Measurements from ENCODE around the gene FAM200C. TPM values are rescaled to one million over a fixed set of nuclear protein-coding genes. Genes with fewer than 3 reads are reported as not detected.

FAM200C gene
- total and polyA plus RNA-seq, 9 donors, result 4.8 to 14.3 (median 8.0) TPM

- no peak for DNase-seq
- Histone ChIP-seq H3K4me1 (ENCODE audit: insufficient read depth) (no peaks in the 10 kb centered on the region), H3K4me3 (no peak overlapping the region), H3K27ac (no peak overlapping the region), H3K9me3 (no peaks in the 10 kb centered on the region), H3K27me3 (no peaks in the 10 kb centered on the region), H3K36me3 (no peaks in the 10 kb centered on the region)
- WGBS, 3 donors, result 26 to 35% (median 33%) methylated on average over 9 of the region's 9 CpGs
- TF ChIP-seq, protein P1, sequence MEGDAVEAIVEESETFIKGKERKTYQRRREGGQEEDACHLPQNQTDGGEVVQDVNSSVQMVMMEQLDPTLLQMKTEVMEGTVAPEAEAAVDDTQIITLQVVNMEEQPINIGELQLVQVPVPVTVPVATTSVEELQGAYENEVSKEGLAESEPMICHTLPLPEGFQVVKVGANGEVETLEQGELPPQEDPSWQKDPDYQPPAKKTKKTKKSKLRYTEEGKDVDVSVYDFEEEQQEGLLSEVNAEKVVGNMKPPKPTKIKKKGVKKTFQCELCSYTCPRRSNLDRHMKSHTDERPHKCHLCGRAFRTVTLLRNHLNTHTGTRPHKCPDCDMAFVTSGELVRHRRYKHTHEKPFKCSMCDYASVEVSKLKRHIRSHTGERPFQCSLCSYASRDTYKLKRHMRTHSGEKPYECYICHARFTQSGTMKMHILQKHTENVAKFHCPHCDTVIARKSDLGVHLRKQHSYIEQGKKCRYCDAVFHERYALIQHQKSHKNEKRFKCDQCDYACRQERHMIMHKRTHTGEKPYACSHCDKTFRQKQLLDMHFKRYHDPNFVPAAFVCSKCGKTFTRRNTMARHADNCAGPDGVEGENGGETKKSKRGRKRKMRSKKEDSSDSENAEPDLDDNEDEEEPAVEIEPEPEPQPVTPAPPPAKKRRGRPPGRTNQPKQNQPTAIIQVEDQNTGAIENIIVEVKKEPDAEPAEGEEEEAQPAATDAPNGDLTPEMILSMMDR (IDR thresholded peaks at IDR 0.05), result no peak
- TF ChIP-seq EP300 (IDR thresholded peaks at IDR 0.05), result no peak
- TF ChIP-seq POLR2A (IDR thresholded peaks at IDR 0.05), result no peak
- intact Hi-C loops (cut with DNase I), result no loop called here
Measured at GRCh38 chr5:160434022-160434531, 34.2 kb upstream of the FAM200C start.

- intact Hi-C loops (cut with DNase I), result no loop called here
- Histone ChIP-seq H3K27me3 (no peaks in the 10 kb centered on the region), H3K27ac (no peak overlapping the region), H3K9me3 (no peaks in the 10 kb centered on the region), H3K4me1 (ENCODE audit: insufficient read depth) (no peaks in the 10 kb centered on the region), H3K4me3 (no peak overlapping the region), H3K36me3 (no peaks in the 10 kb centered on the region)
- no peak for DNase-seq
- WGBS, 3 donors, result 81 to 89% (median 85%) methylated on average over 7 of the region's 7 CpGs
- TF ChIP-seq, protein P1 (IDR thresholded peaks at IDR 0.05), result no peak
- TF ChIP-seq EP300 (IDR thresholded peaks at IDR 0.05) (no peak), POLR2A (IDR thresholded peaks at IDR 0.05) (no peak)
Measured at GRCh38 chr5:160432787-160433186, 32.9 kb upstream of the FAM200C start.

DNA sequence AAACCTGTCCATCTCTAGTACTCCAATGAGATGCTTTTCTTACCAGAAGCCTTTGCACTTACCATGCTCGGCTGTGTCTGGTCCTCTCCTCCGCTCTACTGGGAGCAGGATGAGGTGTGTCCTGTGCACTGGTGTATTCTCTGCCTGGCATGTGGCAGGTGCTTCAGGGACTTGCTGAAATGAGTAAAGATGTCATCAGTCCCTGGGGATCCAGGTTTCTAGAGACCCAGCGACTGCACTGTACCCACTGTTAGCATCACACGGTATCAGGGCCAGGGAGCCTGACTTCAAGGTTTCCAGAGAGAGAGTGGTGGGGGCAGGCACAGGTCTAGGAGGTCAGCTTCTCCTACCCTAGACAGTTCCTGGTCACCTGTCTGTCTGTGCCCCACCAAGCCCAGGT is 32.3 kb upstream of the FAM200C start:
- Histone ChIP-seq H3K4me3 (no peak overlapping the region), H3K4me1 (ENCODE audit: insufficient read depth) (no peaks in the 10 kb centered on the region), H3K9me3 (no peaks in the 10 kb centered on the region), H3K27me3 (no peaks in the 10 kb centered on the region), H3K36me3 (no peaks in the 10 kb centered on the region), H3K27ac (no peak overlapping the region)
- intact Hi-C loops (cut with DNase I), result no loop called here
- TF ChIP-seq POLR2A (IDR thresholded peaks at IDR 0.05) (no peak), EP300 (IDR thresholded peaks at IDR 0.05) (no peak)
- TF ChIP-seq, protein P1 (IDR thresholded peaks at IDR 0.05), result no peak
- no peak for DNase-seq
- 93 to 97% (median 94%) methylated on average over 4 of the region's 4 CpGs for WGBS, 3 donors

- Histone ChIP-seq H3K4me3 (no peak overlapping the region), H3K27ac (no peak overlapping the region), H3K9me3 (no peaks in the 10 kb centered on the region), H3K4me1 (ENCODE audit: insufficient read depth) (no peaks in the 10 kb centered on the region), H3K36me3 (no peaks in the 10 kb centered on the region), H3K27me3 (no peaks in the 10 kb centered on the region)
- DNase-seq, result no peak
- WGBS, 3 donors, result 93 to 95% (median 94%) methylated on average over 4 of the region's 4 CpGs
- intact Hi-C loops (cut with DNase I), result no loop called here
- TF ChIP-seq POLR2A (IDR thresholded peaks at IDR 0.05), result no peak
Measured at GRCh38 chr5:160427607-160428006, 27.8 kb upstream of the FAM200C start.

DNA sequence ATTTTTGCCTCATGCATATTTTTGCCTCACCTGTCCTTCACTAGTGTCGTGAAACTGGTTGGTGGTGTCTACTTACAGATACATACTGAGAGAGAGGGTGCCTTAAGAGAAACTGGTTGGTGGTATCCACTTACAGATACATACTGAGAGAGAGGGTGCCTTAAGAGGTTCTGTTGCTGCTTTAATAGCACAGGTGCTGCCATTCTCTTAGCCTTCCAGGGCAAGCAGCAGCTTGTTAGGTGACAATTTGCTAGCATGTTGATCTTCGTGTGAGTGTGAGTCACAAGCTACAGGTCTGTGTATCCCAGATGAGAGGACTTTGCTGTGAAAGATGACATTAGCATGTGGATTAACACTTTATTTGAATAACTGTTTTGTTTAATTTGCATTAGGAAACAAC is 23.2 kb upstream of the FAM200C start:
- WGBS, 3 donors, result 42 to 63% (median 46%) methylated on average over 2 of the region's 2 CpGs
- Histone ChIP-seq H3K4me3 (no peak overlapping the region), H3K27me3 (no peaks in the 10 kb centered on the region), H3K27ac (no peak overlapping the region), H3K36me3 (no peaks in the 10 kb centered on the region), H3K4me1 (ENCODE audit: insufficient read depth) (peaks cover under 1% of the 10 kb centered on the region), H3K9me3 (no peaks in the 10 kb centered on the region)
- intact Hi-C loops (cut with DNase I), result no loop called here
- DNase-seq, result no peak
- TF ChIP-seq EP300 (IDR thresholded peaks at IDR 0.05), result no peak

All from ovary (tissue), 9 donors.